Muscle layer of duodenum (tissue), 2 donors: ENCODE measurements around the gene RTCA.
"Not testable (repeated sequence)": the region's sequence is repeated elsewhere in the genome, so short reads cannot be mapped to it uniquely, and the experiment has no call there.

Experiments
- H3K27ac ChIP-seq: one replicate; pipeline ENCODE4 v1.7.0; 2013; ENCODE audit warnings: mild to moderate bottlenecking, low read length
- H3K27me3 ChIP-seq: one replicate; pipeline ENCODE4 v1.7.0; 2013; ENCODE audit warnings: low read depth, mild to moderate bottlenecking, control low read depth, low read length
- H3K36me3 ChIP-seq, 2 donors: one replicate each; pipeline ENCODE4 v1.7.0; 2013; ENCODE audit warnings: low read length in 2 of 2, control low read depth in 1 of 2, mild to moderate bottlenecking in 1 of 2; ENCODE audit not compliant: insufficient read depth in 2 of 2, control insufficient read depth in 1 of 2
- H3K4me1 ChIP-seq, 2 donors: one replicate each; pipeline ENCODE4 v1.7.0; 2013; ENCODE audit warnings: low read length in 2 of 2, mild to moderate bottlenecking in 2 of 2, control low read depth in 1 of 2, moderate library complexity in 1 of 2; ENCODE audit not compliant: insufficient read depth in 2 of 2, control insufficient read depth in 1 of 2
- H3K4me3 ChIP-seq, 2 donors: one replicate each; pipeline ENCODE4 v1.7.0; 2013; ENCODE audit warnings: low read length in 2 of 2, low read depth in 1 of 2, mild to moderate bottlenecking in 1 of 2
- H3K9me3 ChIP-seq, 2 donors: one replicate each; pipeline ENCODE4 v1.7.0; 2013; ENCODE audit warnings: low read length in 2 of 2, control low read depth in 1 of 2, mild to moderate bottlenecking in 1 of 2; ENCODE audit not compliant: control insufficient read depth in 1 of 2
- donor health status: healthy.

Gene RTCA

GRCh38 chr1:100265931-100266740, at the start of gene RTCA:
Gene RTCA, plus strand, starts transcription at chr1:100266216. Its CDS starts 160 bp downstream, at chr1:100266376.
- peaks cover 3 to 29% of the 10 kb centered on the region in 2 donors for H3K4me1 ChIP-seq
- no peaks in the 10 kb centered on the region for H3K9me3 ChIP-seq
- peak within 1 kb of the TSS; percentile 82 for H3K27ac ChIP-seq
- H3K27me3 ChIP-seq, result no peaks in the 10 kb centered on the region
- H3K4me3 ChIP-seq, result peak within 1 kb of the TSS; percentile 97 to 98
- H3K36me3 ChIP-seq, result peaks cover 20% of the 10 kb centered on the region in 2 donors

- no peak overlapping the region for H3K27ac ChIP-seq
- H3K9me3 ChIP-seq, result no peaks in the 10 kb centered on the region
- H3K36me3 ChIP-seq, result peaks cover 5 to 51% of the 10 kb centered on the region in 2 donors
- no peaks in the 10 kb centered on the region for H3K27me3 ChIP-seq
- no peaks in the 10 kb centered on the region for H3K4me1 ChIP-seq
- no peak overlapping the region for H3K4me3 ChIP-seq
Observed at GRCh38 chr1:100217834-100218233, 48.2 kb upstream of the RTCA start.

GRCh38 chr1:100219457-100219856, 46.6 kb upstream of the RTCA start:
- Histone ChIP-seq H3K4me1 (no peaks in the 10 kb centered on the region), H3K4me3 (no peak overlapping the region), H3K27me3 (no peaks in the 10 kb centered on the region), H3K36me3 (peaks cover 5 to 40% of the 10 kb centered on the region in 2 donors), H3K27ac (no peak overlapping the region), H3K9me3 (no peaks in the 10 kb centered on the region)

GRCh38 chr1:100219883-100220282, 46.1 kb upstream of the RTCA start:
- H3K9me3 ChIP-seq, result no peaks in the 10 kb centered on the region
- no peaks in the 10 kb centered on the region for H3K4me1 ChIP-seq
- H3K4me3 ChIP-seq, result no peak overlapping the region
- no peak overlapping the region for H3K27ac ChIP-seq
- peaks cover 5 to 36% of the 10 kb centered on the region in 2 donors for H3K36me3 ChIP-seq
- no peaks in the 10 kb centered on the region for H3K27me3 ChIP-seq

- no peaks in the 10 kb centered on the region for H3K27me3 ChIP-seq
- no peak overlapping the region for H3K27ac ChIP-seq
- H3K4me1 ChIP-seq, result no peaks in the 10 kb centered on the region
- H3K9me3 ChIP-seq, result no peaks in the 10 kb centered on the region
- H3K36me3 ChIP-seq, result peaks cover 3 to 23% of the 10 kb centered on the region in 2 donors
- no peak overlapping the region for H3K4me3 ChIP-seq
Observed at GRCh38 chr1:100222428-100222827, 43.6 kb upstream of the RTCA start.

- H3K36me3 ChIP-seq, result peaks cover 30% of the 10 kb centered on the region in 2 donors
- no peaks in the 10 kb centered on the region for H3K27me3 ChIP-seq
- H3K4me1 ChIP-seq, result no peaks in the 10 kb centered on the region
- no peak overlapping the region for H3K4me3 ChIP-seq
- no peak overlapping the region for H3K27ac ChIP-seq
- H3K9me3 ChIP-seq, result no peaks in the 10 kb centered on the region
Observed at GRCh38 chr1:100229681-100230443, 36.2 kb upstream of the RTCA start.

- Histone ChIP-seq H3K9me3 (no peaks in the 10 kb centered on the region), H3K4me3 (no peak overlapping the region), H3K27ac (no peak overlapping the region), H3K36me3 (peaks cover 30 to 33% of the 10 kb centered on the region in 2 donors), H3K27me3 (no peaks in the 10 kb centered on the region), H3K4me1 (no peaks in the 10 kb centered on the region)
Observed at GRCh38 chr1:100230765-100231164, 35.3 kb upstream of the RTCA start.

GRCh38 chr1:100231721-100232120, 34.3 kb upstream of the RTCA start:
- Histone ChIP-seq H3K4me1 (no peaks in the 10 kb centered on the region), H3K4me3 (no peak overlapping the region), H3K9me3 (no peaks in the 10 kb centered on the region), H3K36me3 (peaks cover 31 to 35% of the 10 kb centered on the region in 2 donors), H3K27ac (no peak overlapping the region), H3K27me3 (no peaks in the 10 kb centered on the region)

- no peak overlapping the region for H3K27ac ChIP-seq
- H3K27me3 ChIP-seq, result no peaks in the 10 kb centered on the region
- no peaks in the 10 kb centered on the region for H3K4me1 ChIP-seq
- H3K36me3 ChIP-seq, result peaks cover 35 to 38% of the 10 kb centered on the region in 2 donors
- H3K9me3 ChIP-seq, result no peaks in the 10 kb centered on the region
- H3K4me3 ChIP-seq, result no peak overlapping the region
Observed at GRCh38 chr1:100232156-100232555, 33.9 kb upstream of the RTCA start.

GRCh38 chr1:100233566-100233965, 32.5 kb upstream of the RTCA start:
- H3K36me3 ChIP-seq, result peaks cover 29 to 33% of the 10 kb centered on the region in 2 donors
- not testable (repeated sequence) for H3K4me1 ChIP-seq

GRCh38 chr1:100234432-100234831, 31.6 kb upstream of the RTCA start:
- Histone ChIP-seq H3K36me3 (peaks cover 34 to 36% of the 10 kb centered on the region in 2 donors), H3K27ac (no peak overlapping the region), H3K4me3 (no peak overlapping the region), H3K4me1 (no peaks in the 10 kb centered on the region), H3K27me3 (no peaks in the 10 kb centered on the region), H3K9me3 (no peaks in the 10 kb centered on the region)

More at GRCh38 chr1:100233566-100233965, 32.5 kb upstream of the RTCA start:
- H3K9me3 ChIP-seq, H3K27me3 ChIP-seq, H3K27ac ChIP-seq, H3K4me3 ChIP-seq: not testable (repeated sequence)
